ENCODE data around the gene L3MBTL1. TPM values are rescaled to one million over a fixed set of nuclear protein-coding genes. Genes with fewer than 3 reads are reported as not detected.

Gene L3MBTL1
- total RNA-seq, 1 experiment from 2014 or later, result 21.6 TPM

GRCh38 chr20:43540673-43541060, 33.2 kb downstream of the L3MBTL1 start:
- Histone ChIP-seq H3K4me3 (replicated peaks in 1 of 2; ENCODE audit: low read depth in 1 of 2, low read length in 2 of 2) (no peak overlapping the region), H3K27me3 (ENCODE audit: insufficient read depth, low read length) (no peaks in the 10 kb centered on the region), H4K20me1 (ENCODE audit: insufficient read depth) (no peaks in the 10 kb centered on the region), H2AFZ (ENCODE audit: low read depth, low read length, poor library complexity, severe bottlenecking) (no peak overlapping the region), H3K79me2 (ENCODE audit: insufficient read depth, low read length) (no peaks in the 10 kb centered on the region), H3K4me2 (ENCODE audit: low read length) (no peak overlapping the region), H3K27ac (ENCODE audit: low read depth, low read length) (no peak overlapping the region), H3K36me3 (ENCODE audit: control insufficient read depth in 1 of 2, insufficient read depth in 2 of 2, low read length in 2 of 2) (peaks cover 0 to 7% of the 10 kb centered on the region in 2 experiments; a peak in 1 of 4 replicates), H3K9me2 (ENCODE audit: insufficient read depth) (no peaks in the 10 kb centered on the region), H3K9ac (ENCODE audit: low read length) (no peak overlapping the region), H3K9me3 (ENCODE audit: control insufficient read depth in 1 of 2, insufficient read depth in 1 of 2, low read depth in 1 of 2, low read length in 2 of 2) (no peaks in the 10 kb centered on the region), H3K4me1 (ENCODE audit: control insufficient read depth in 1 of 2, insufficient read depth in 2 of 2, low read length in 2 of 2) (no peaks in the 10 kb centered on the region)
- intact Hi-C loops (cut with micrococcal nuclease), result no loop called here
- TF ChIP-seq REST (IDR thresholded peaks at IDR 0.05; ENCODE audit: low read depth), result no peak
- no peak for TF ChIP-seq ZNF274 (IDR thresholded peaks at IDR 0.05; ENCODE audit: low read depth, low read length)
- TF ChIP-seq TCF7L2 (IDR thresholded peaks at IDR 0.05; ENCODE audit: borderline replicate concordance, extremely low read depth, insufficient read depth, insufficient read length), result no peak
- no peak for TF ChIP-seq CBX3 (IDR thresholded peaks at IDR 0.05; ENCODE audit: low read depth)
- TF ChIP-seq EGR1 (IDR thresholded peaks at IDR 0.05; ENCODE audit: low read depth), result no peak
- TF ChIP-seq RAD21 (IDR thresholded peaks at IDR 0.05; ENCODE audit: low read depth), result no peak
- ATAC-seq (no peak), DNase-seq (ENCODE audit: low read depth, low spot score) (no peak)
- RAD21 ChIA-PET (ENCODE audit: low non-redundant PET in 1 of 2, low total read pairs in 2 of 2, uncharacterized antibody in 2 of 2, unreplicated experiment in 2 of 2), result no interaction called here
- POLR2A ChIA-PET, result no interaction called here
- no TSS peak for BruUV-seq (replicated peaks)
- CTCF ChIA-PET, result interaction anchor here (5.4 kb wide), 1 partner anchor 152 kb away, joined by 76 read pairs; no protein-coding TSS in a partner anchor

- Histone ChIP-seq H3K27me3 (ENCODE audit: insufficient read depth, low read length) (no peaks in the 10 kb centered on the region), H2AFZ (ENCODE audit: low read depth, low read length, poor library complexity, severe bottlenecking) (no peak overlapping the region), H3K27ac (ENCODE audit: low read depth, low read length) (no peak overlapping the region), H3K4me1 (ENCODE audit: control insufficient read depth in 1 of 2, insufficient read depth in 2 of 2, low read length in 2 of 2) (no peaks in the 10 kb centered on the region), H3K9ac (ENCODE audit: low read length) (no peak overlapping the region), H3K9me3 (ENCODE audit: control insufficient read depth in 1 of 2, insufficient read depth in 1 of 2, low read depth in 1 of 2, low read length in 2 of 2) (no peaks in the 10 kb centered on the region; a peak in 1 of 4 replicates), H3K4me2 (ENCODE audit: low read length) (no peak overlapping the region), H3K9me2 (ENCODE audit: insufficient read depth) (no peaks in the 10 kb centered on the region), H3K4me3 (replicated peaks in 1 of 2; ENCODE audit: low read depth in 1 of 2, low read length in 2 of 2) (no peak overlapping the region), H3K36me3 (ENCODE audit: control insufficient read depth in 1 of 2, insufficient read depth in 2 of 2, low read length in 2 of 2) (peaks cover 0 to 7% of the 10 kb centered on the region in 2 experiments; a peak in 1 of 4 replicates), H4K20me1 (ENCODE audit: insufficient read depth) (no peaks in the 10 kb centered on the region), H3K79me2 (ENCODE audit: insufficient read depth, low read length) (no peaks in the 10 kb centered on the region)
- DNase-seq (ENCODE audit: low read depth, low spot score) (no peak), ATAC-seq (no peak)
- no TSS peak for BruUV-seq (replicated peaks)
- intact Hi-C loops (cut with micrococcal nuclease), result no loop called here
- POLR2A ChIA-PET, result no interaction called here
- CTCF ChIA-PET, result interaction anchor here (5.4 kb wide), 1 partner anchor 151 kb away, joined by 76 read pairs; no protein-coding TSS in a partner anchor
- RAD21 ChIA-PET (ENCODE audit: low non-redundant PET in 1 of 2, low total read pairs in 2 of 2, uncharacterized antibody in 2 of 2, unreplicated experiment in 2 of 2), result no interaction called here
- TF ChIP-seq CTCF (IDR thresholded peaks at IDR 0.05 in 2 of 3, conservative IDR thresholded peaks at IDR 0.05 in 1 of 3; ENCODE audit: borderline replicate concordance in 1 of 3, insufficient read depth in 1 of 3, low read depth in 2 of 3, low read length in 2 of 3) (no peak), ZBTB33 (IDR thresholded peaks at IDR 0.05; ENCODE audit: extremely low read depth, insufficient replicate concordance, low read length) (no peak), JUND (IDR thresholded peaks at IDR 0.05) (no peak), CBX3 (IDR thresholded peaks at IDR 0.05; ENCODE audit: low read depth) (no peak), YY1 (IDR thresholded peaks at IDR 0.05; ENCODE audit: extremely low read depth, insufficient replicate concordance, low read depth, low read length) (no peak), EZH2phosphoT487 (IDR thresholded peaks at IDR 0.05; ENCODE audit: borderline replicate concordance) (no peak), ZNF274 (IDR thresholded peaks at IDR 0.05; ENCODE audit: low read depth, low read length) (no peak), ELF1 (IDR thresholded peaks at IDR 0.05; ENCODE audit: borderline replicate concordance, low read depth) (no peak)
Measured at GRCh38 chr20:43541214-43541613, 33.7 kb downstream of the L3MBTL1 start.

All from HCT116 (cell line).